Activated T-cell treated with anti-CD3 and anti-CD28 coated beads, Interleukin-2, amount 50 U/mL, for 24 hours (primary cell): ENCODE data around the gene MAST4.

Experiments used
- DNase-seq: peaks from one replicate; pipeline ENCODE4 v3.0.0-alpha.2; 2020
- H3K27ac Mint-ChIP-seq: 2 replicates; pipeline ENCODE4 v1.8.0; 2020; ENCODE audit warnings: mild to moderate bottlenecking, mixed read lengths
- H3K27me3 Mint-ChIP-seq: 2 replicates; pipeline ENCODE4 v1.8.0; 2020; ENCODE audit warnings: mixed read lengths
- H3K36me3 Mint-ChIP-seq: 2 replicates; pipeline ENCODE4 v1.8.0; 2020; ENCODE audit warnings: low read depth, mixed read lengths
- H3K4me1 Mint-ChIP-seq: 2 replicates; pipeline ENCODE4 v1.8.0; 2020; ENCODE audit warnings: low read depth, mixed read lengths
- H3K4me3 Mint-ChIP-seq: 2 replicates; pipeline ENCODE4 v1.8.0; 2020; ENCODE audit warnings: mild to moderate bottlenecking, moderate library complexity, mixed read lengths
- H3K9me3 Mint-ChIP-seq: 2 replicates; pipeline ENCODE4 v1.8.0; 2020; ENCODE audit warnings: mixed read lengths

The MAST4 gene

GRCh38 chr5:66949066-66949465 lies 352.9 kb downstream of the MAST4 start:
- Mint-ChIP-seq H3K27me3 (peaks cover 20% of the 10 kb centered on the region), H3K27ac (no peak overlapping the region), H3K4me1 (peaks cover 18% of the 10 kb centered on the region), H3K4me3 (no peak overlapping the region), H3K9me3 (peaks cover 2% of the 10 kb centered on the region), H3K36me3 (no peaks in the 10 kb centered on the region)
- DNase-seq: no peak

GRCh38 chr5:66952153-66952552 lies 356.0 kb downstream of the MAST4 start:
- peaks cover 9% of the 10 kb centered on the region for H3K27me3 Mint-ChIP-seq

GRCh38 chr5:66956439-66956838 lies 360.2 kb downstream of the MAST4 start:
- Mint-ChIP-seq H3K27me3 (peaks cover 5% of the 10 kb centered on the region), H3K4me1 (peaks cover 9% of the 10 kb centered on the region), H3K9me3 (peaks cover 2% of the 10 kb centered on the region), H3K36me3 (no peaks in the 10 kb centered on the region), H3K27ac (no peak overlapping the region), H3K4me3 (no peak overlapping the region)
- DNase-seq: no peak

More at GRCh38 chr5:66952153-66952552, 356.0 kb downstream of the MAST4 start:
- no peak overlapping the region for H3K27ac Mint-ChIP-seq
- peaks cover 2% of the 10 kb centered on the region for H3K9me3 Mint-ChIP-seq
- no peaks in the 10 kb centered on the region for H3K36me3 Mint-ChIP-seq
- no peak for DNase-seq
- H3K4me1 Mint-ChIP-seq: peaks cover 9% of the 10 kb centered on the region
- no peak overlapping the region for H3K4me3 Mint-ChIP-seq

GRCh38 chr5:66958201-66958979 lies 362.2 kb downstream of the MAST4 start:
- Mint-ChIP-seq H3K9me3 (no peaks in the 10 kb centered on the region), H3K27me3 (peaks cover 5% of the 10 kb centered on the region), H3K27ac (no peak overlapping the region), H3K4me1 (no peaks in the 10 kb centered on the region), H3K36me3 (no peaks in the 10 kb centered on the region), H3K4me3 (no peak overlapping the region)
- no peak for DNase-seq

GRCh38 chr5:66958980-66959641 lies 362.9 kb downstream of the MAST4 start:
- Mint-ChIP-seq H3K36me3 (no peaks in the 10 kb centered on the region), H3K4me1 (no peaks in the 10 kb centered on the region), H3K9me3 (no peaks in the 10 kb centered on the region), H3K27ac (no peak overlapping the region), H3K4me3 (no peak overlapping the region), H3K27me3 (peaks cover 3% of the 10 kb centered on the region)
- DNase-seq: no peak

- no peaks in the 10 kb centered on the region for H3K27me3 Mint-ChIP-seq
- no peak for DNase-seq
- no peaks in the 10 kb centered on the region for H3K36me3 Mint-ChIP-seq
- no peak overlapping the region for H3K27ac Mint-ChIP-seq
- no peaks in the 10 kb centered on the region for H3K9me3 Mint-ChIP-seq
- H3K4me1 Mint-ChIP-seq: no peaks in the 10 kb centered on the region
- H3K4me3 Mint-ChIP-seq: no peak overlapping the region
Observed at GRCh38 chr5:66959653-66960052, 363.5 kb downstream of the MAST4 start.

- Mint-ChIP-seq H3K36me3 (no peaks in the 10 kb centered on the region), H3K9me3 (no peaks in the 10 kb centered on the region), H3K4me3 (no peak overlapping the region), H3K27ac (no peak overlapping the region), H3K4me1 (no peaks in the 10 kb centered on the region), H3K27me3 (no peaks in the 10 kb centered on the region)
- no peak for DNase-seq
Observed at GRCh38 chr5:66960369-66961137, 364.4 kb downstream of the MAST4 start.

- Mint-ChIP-seq H3K4me3 (no peak overlapping the region), H3K27ac (no peak overlapping the region), H3K36me3 (no peaks in the 10 kb centered on the region), H3K27me3 (no peaks in the 10 kb centered on the region), H3K4me1 (no peaks in the 10 kb centered on the region), H3K9me3 (no peaks in the 10 kb centered on the region)
- DNase-seq: no peak
Observed at GRCh38 chr5:66963559-66963971, 367.4 kb downstream of the MAST4 start.

GRCh38 chr5:66966439-66966838 lies 370.2 kb downstream of the MAST4 start:
- no peak overlapping the region for H3K4me3 Mint-ChIP-seq
- H3K27me3 Mint-ChIP-seq: no peaks in the 10 kb centered on the region
- DNase-seq: no peak
- no peaks in the 10 kb centered on the region for H3K9me3 Mint-ChIP-seq
- no peaks in the 10 kb centered on the region for H3K36me3 Mint-ChIP-seq
- H3K27ac Mint-ChIP-seq: no peak overlapping the region
- no peaks in the 10 kb centered on the region for H3K4me1 Mint-ChIP-seq

- Mint-ChIP-seq H3K27me3 (no peaks in the 10 kb centered on the region), H3K27ac (no peak overlapping the region), H3K9me3 (no peaks in the 10 kb centered on the region), H3K4me1 (no peaks in the 10 kb centered on the region), H3K4me3 (no peak overlapping the region), H3K36me3 (no peaks in the 10 kb centered on the region)
- DNase-seq: no peak
Observed at GRCh38 chr5:66967102-66967501, 370.9 kb downstream of the MAST4 start.

GRCh38 chr5:66967826-66968262 lies 371.7 kb downstream of the MAST4 start:
- Mint-ChIP-seq H3K9me3 (no peaks in the 10 kb centered on the region), H3K4me1 (no peaks in the 10 kb centered on the region), H3K36me3 (no peaks in the 10 kb centered on the region), H3K27ac (no peak overlapping the region), H3K4me3 (no peak overlapping the region), H3K27me3 (no peaks in the 10 kb centered on the region)
- no peak for DNase-seq

- Mint-ChIP-seq H3K36me3 (no peaks in the 10 kb centered on the region), H3K4me1 (no peaks in the 10 kb centered on the region), H3K27ac (no peak overlapping the region), H3K27me3 (no peaks in the 10 kb centered on the region), H3K4me3 (no peak overlapping the region), H3K9me3 (no peaks in the 10 kb centered on the region)
- DNase-seq: no peak
Observed at GRCh38 chr5:66969484-66969883, 373.3 kb downstream of the MAST4 start.

GRCh38 chr5:66969963-66970362 lies 373.8 kb downstream of the MAST4 start:
- no peaks in the 10 kb centered on the region for H3K4me1 Mint-ChIP-seq
- no peaks in the 10 kb centered on the region for H3K36me3 Mint-ChIP-seq
- no peak for DNase-seq
- H3K4me3 Mint-ChIP-seq: no peak overlapping the region
- H3K9me3 Mint-ChIP-seq: no peaks in the 10 kb centered on the region
- H3K27me3 Mint-ChIP-seq: no peaks in the 10 kb centered on the region
- no peak overlapping the region for H3K27ac Mint-ChIP-seq

GRCh38 chr5:66972004-66972403 lies 375.8 kb downstream of the MAST4 start:
- H3K36me3 Mint-ChIP-seq: no peaks in the 10 kb centered on the region
- no peak overlapping the region for H3K27ac Mint-ChIP-seq
- no peaks in the 10 kb centered on the region for H3K4me1 Mint-ChIP-seq
- no peaks in the 10 kb centered on the region for H3K27me3 Mint-ChIP-seq
- H3K9me3 Mint-ChIP-seq: no peaks in the 10 kb centered on the region
- no peak overlapping the region for H3K4me3 Mint-ChIP-seq
- DNase-seq: no peak

- no peak for DNase-seq
- Mint-ChIP-seq H3K27me3 (peaks cover 7% of the 10 kb centered on the region), H3K9me3 (no peaks in the 10 kb centered on the region), H3K4me1 (no peaks in the 10 kb centered on the region), H3K36me3 (no peaks in the 10 kb centered on the region), H3K4me3 (no peak overlapping the region), H3K27ac (no peak overlapping the region)
Observed at GRCh38 chr5:66974256-66974655, 378.1 kb downstream of the MAST4 start.
